ENCODE results near the gene AKAIN1.

GRCh38 chr18:5158587-5158986 is 38.5 kb downstream of the AKAIN1 start:
- TF ChIP-seq CTCF (IDR thresholded peaks at IDR 0.05; ENCODE audit: poor library complexity) (no peak), EZH2 (IDR thresholded peaks at IDR 0.05; ENCODE audit: borderline replicate concordance) (no peak)

Measured in hepatocyte (in vitro differentiated cells).